ENCODE results near the gene PIANP. TPM values are rescaled to one million over a fixed set of nuclear protein-coding genes. Genes with fewer than 3 reads are reported as not detected.

PIANP gene
- total RNA-seq, 1 donor from 2014 or later, result not detected

- DNase-seq (ENCODE audit: extremely low read depth, low read depth, low spot score), result no peak
These were observed 23.7 kb downstream of the PIANP start for GRCh38 chr12:6676962-6677361.

- no peak for DNase-seq (ENCODE audit: extremely low read depth, low read depth, low spot score)
These were observed 28.5 kb downstream of the PIANP start for GRCh38 chr12:6672143-6672542.

DNA sequence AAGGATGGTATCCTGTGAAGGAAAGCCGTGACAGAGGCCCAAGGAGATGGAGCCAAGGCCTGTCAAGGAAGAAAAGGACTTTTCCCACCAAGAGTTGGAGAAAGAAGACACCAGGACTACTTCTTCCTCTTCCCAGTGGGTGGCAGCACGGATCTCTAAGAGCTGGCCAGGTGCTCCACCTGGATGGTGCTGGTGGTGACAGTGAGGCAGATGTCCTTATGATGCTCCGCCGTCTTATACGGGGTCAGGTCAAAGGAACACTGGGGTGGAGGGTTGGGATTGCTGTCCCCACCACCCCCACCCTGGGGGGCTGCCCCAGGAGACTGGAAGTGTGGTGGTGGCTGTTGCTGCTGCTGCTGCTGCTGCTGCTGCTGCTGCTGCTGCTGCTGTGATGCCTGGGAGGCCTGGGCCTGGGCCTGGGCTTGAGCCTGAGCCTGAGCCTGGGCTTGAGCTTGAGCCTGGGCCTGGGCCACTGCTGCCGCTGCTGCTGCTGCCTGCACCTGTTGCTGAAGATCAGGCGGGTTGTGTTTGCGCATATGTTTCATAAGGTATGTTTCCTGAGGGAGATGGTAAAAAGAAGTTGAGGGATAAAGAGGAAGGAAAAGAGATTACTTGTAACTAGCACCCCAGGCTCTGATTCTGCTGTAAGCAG lies 32.9 kb downstream of the PIANP start:
- DNase-seq (ENCODE audit: extremely low read depth, low read depth, low spot score), result no peak

GRCh38 chr12:6666211-6666610 lies 34.4 kb downstream of the PIANP start:
- DNase-seq (ENCODE audit: extremely low read depth, low read depth, low spot score), result no peak

- DNase-seq (ENCODE audit: extremely low read depth, low read depth, low spot score), result no peak
These were observed 35.7 kb downstream of the PIANP start for GRCh38 chr12:6664902-6665301.

- peak; percentile 93 for DNase-seq (ENCODE audit: extremely low read depth, low read depth, low spot score)
These were observed 37.5 kb downstream of the PIANP start, which contains the start of gene ING4 for GRCh38 chr12:6662906-6663742. Gene ING4 (minus strand): TSS chr12:6663119. CDS start chr12:6663101, 18 bp downstream.

DNA sequence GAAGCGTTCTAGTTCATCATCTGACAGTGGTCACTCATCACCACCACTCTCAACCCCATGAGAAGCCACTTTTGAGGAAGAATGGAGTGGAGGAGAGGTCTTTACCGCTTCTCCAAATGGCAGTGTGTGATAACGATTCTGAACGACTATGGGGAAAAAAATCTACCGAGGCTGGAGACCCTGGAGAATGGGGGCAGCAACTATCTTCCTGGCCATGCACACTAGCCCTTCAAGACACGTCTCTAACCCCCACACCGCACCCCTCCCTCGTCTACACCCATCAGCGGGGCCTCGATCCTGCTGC lies 38.1 kb downstream of the PIANP start:
- no peak for DNase-seq (ENCODE audit: extremely low read depth, low read depth, low spot score)

DNA sequence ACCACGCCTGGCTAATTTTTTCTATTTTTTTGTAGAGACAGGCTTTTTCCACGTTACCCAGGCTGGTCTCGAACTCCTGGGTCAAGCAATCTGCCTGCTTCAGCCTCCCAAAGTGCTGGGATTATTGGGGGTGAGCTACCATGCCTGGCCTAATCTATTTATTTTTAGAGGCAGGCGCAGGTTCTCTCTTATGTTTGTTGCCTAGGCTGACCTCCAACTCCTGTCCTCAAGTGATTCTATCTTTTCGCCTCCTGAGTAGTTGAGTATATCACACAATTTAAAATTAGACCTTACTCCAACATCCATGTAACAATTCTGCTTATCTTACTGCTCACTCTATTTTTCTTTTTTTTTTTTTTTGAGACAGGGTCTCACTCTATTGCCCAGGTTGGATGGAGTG lies 46.6 kb downstream of the PIANP start:
- no peak for DNase-seq (ENCODE audit: extremely low read depth, low read depth, low spot score)

- no peak for DNase-seq (ENCODE audit: extremely low read depth, low read depth, low spot score)
These were observed 47.3 kb downstream of the PIANP start for GRCh38 chr12:6653342-6653741.

GRCh38 chr12:6652391-6652790 lies 48.2 kb downstream of the PIANP start:
- no peak for DNase-seq (ENCODE audit: extremely low read depth, low read depth, low spot score)

DNA sequence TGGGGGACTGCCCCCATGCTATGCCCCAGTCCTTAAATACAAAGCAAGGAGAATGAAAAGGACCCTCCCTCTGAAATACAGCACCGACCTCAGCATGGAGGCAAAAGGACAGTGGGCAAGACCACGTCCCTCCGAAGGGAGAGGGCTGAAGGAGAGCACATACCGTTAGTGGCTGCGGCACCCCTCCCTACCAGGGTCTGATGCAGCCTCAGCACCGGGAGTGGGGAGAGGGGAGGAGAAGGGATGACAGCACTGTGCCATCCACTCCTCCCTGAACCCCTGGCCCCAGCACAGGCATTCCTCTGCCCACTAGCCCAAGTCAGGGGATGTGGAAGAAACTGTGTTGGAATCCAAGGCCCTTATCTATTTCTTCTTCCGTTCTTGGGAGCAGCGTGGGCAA lies 49.8 kb downstream of the PIANP start:
- no peak for DNase-seq (ENCODE audit: extremely low read depth, low read depth, low spot score)

DNA sequence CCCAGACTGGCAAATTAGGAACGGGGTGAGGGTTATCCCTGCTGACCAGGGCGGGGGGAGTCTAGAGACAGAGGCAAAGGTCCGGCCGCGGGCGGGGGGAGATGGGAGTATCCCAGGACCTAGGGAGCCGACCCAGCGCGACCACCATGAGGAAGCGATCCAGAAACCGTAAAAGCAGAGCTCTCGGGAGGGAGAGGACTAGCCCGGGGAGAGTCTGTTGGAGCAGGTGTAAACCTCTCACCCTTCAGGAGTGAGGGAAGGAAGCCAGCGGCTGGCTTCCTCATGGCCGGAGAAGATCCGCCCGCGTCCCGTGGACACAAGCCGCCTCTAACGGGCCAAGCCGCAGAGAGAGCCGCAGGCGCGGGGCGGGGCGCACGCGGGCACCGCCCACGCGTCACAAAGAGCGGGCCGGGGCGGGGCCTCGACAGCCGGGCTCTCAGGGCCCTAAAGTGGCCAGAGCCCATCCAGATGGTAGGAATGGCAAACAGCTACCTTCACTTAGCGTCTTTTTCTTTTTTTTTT lies 53.5 kb downstream of the PIANP start, which contains the start of gene ACRBP:
TSS of gene ACRBP (minus strand) at position 350 of the 522 bp plus-strand sequence. CDS start at position 284, 66 bp downstream.
- DNase-seq (ENCODE audit: extremely low read depth, low read depth, low spot score), result no peak

DNA sequence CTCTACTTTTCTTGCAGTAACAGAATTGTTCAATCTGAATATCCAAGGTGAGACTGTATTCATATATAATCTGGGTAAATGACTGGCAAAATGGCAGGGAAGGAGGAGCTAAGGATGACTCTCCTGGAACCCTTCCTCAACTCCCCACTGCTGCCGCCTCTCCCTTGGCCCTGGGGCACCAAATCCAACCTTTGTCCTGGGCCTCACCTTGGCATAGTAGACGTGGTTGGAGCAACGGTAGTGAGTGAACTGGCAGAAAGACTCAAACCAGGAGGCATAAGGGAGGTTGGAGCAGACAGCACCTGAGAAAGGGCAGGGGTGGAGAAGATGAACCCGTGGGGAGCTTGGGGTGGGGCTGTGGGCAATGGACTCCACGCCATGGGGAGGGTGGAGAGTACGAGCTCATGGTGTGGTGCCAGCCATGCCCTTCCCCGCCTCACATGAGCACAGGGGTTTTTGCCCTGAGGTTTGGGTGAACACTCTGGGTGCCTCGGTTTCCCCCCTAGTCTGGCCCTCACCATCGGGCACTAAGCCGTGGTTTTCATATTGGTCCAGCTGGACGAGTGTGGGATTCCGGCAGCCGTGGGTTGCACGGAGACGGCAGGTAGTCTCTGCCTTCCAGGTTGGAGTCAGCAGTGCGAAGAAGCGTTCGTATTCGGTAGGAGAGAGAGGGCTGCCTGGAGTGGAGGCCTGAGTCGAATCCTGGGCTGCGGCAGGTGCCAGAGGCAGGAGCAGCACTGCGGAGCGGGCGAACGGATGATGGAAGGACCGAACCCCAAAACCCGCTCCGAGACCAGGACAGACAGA lies 54.1 kb downstream of the PIANP start:
- no peak for DNase-seq (ENCODE audit: extremely low read depth, low read depth, low spot score)

GRCh38 chr12:6644903-6645302 lies 55.7 kb downstream of the PIANP start:
- no peak for DNase-seq (ENCODE audit: extremely low read depth, low read depth, low spot score)

- DNase-seq (ENCODE audit: extremely low read depth, low read depth, low spot score), result no peak
These were observed 56.4 kb downstream of the PIANP start for GRCh38 chr12:6644257-6644596.

Other genes starting within 250 kb of the PIANP start
- gene TAPBPL, start 248.8 kb downstream of the PIANP start, total RNA-seq, result 32.8 and 38.7 TPM in 2 replicates
- gene VAMP1, start 230.1 kb downstream of the PIANP start, total RNA-seq, result 1.8 and 7.2 TPM in 2 replicates
- gene MRPL51, start 207.6 kb downstream of the PIANP start, total RNA-seq, result 76.3 and 86.1 TPM in 2 replicates
- gene NCAPD2, start 206.7 kb downstream of the PIANP start, total RNA-seq, result 37.3 and 45.0 TPM in 2 replicates
- gene GAPDH, start 166.3 kb downstream of the PIANP start, total RNA-seq, result 4,807 and 5,799 TPM in 2 replicates
- gene IFFO1, start 144.8 kb downstream of the PIANP start, total RNA-seq, result 26.7 and 30.5 TPM in 2 replicates
- 29.7 and 46.9 TPM in 2 replicates for gene NOP2, start 132.5 kb downstream of the PIANP start, total RNA-seq
- 183 and 211 TPM in 2 replicates for gene CHD4, start 93.4 kb downstream of the PIANP start, total RNA-seq
- 0.58 TPM in 1 of 2 replicates, not detected in the other for gene LPAR5, start 64.9 kb downstream of the PIANP start, total RNA-seq
- 0.58 TPM in 1 of 2 replicates, not detected in the other for gene ACRBP, start 53.4 kb downstream of the PIANP start, total RNA-seq
- gene ING4, start 37.7 kb downstream of the PIANP start, total RNA-seq, result 49.7 and 55.1 TPM in 2 replicates
- 20.1 and 30.3 TPM in 2 replicates for gene ZNF384, start 11.4 kb downstream of the PIANP start, total RNA-seq
- 58.8 and 72.9 TPM in 2 replicates for gene COPS7A, start 23.2 kb upstream of the PIANP start, total RNA-seq
- gene MLF2, start 52.3 kb upstream of the PIANP start, total RNA-seq, result 186 and 229 TPM in 2 replicates
- 240 and 281 TPM in 2 replicates for gene PTMS, start 65.5 kb upstream of the PIANP start, total RNA-seq
- not detected in 2 replicates for gene LAG3, start 71.7 kb upstream of the PIANP start, total RNA-seq
- gene CD4, start 88.7 kb upstream of the PIANP start, total RNA-seq, result not detected in 2 replicates
- gene GPR162, start 121.0 kb upstream of the PIANP start, total RNA-seq, result 2.0 and 3.7 TPM in 2 replicates
- 53.8 and 87.9 TPM in 2 replicates for gene P3H3, start 127.6 kb upstream of the PIANP start, total RNA-seq
- 0.39 and 2.3 TPM in 2 replicates for gene GNB3, start 140.1 kb upstream of the PIANP start, total RNA-seq
- 6.0 and 14.6 TPM in 2 replicates for gene CDCA3, start 150.5 kb upstream of the PIANP start, total RNA-seq
- 74.8 and 77.1 TPM in 2 replicates for gene USP5, start 151.3 kb upstream of the PIANP start, total RNA-seq
- 542 and 832 TPM in 2 replicates for gene TPI1, start 166.7 kb upstream of the PIANP start, total RNA-seq
- 5.3 and 5.5 TPM in 2 replicates for gene SPSB2, start 172.5 kb upstream of the PIANP start, total RNA-seq
- gene LRRC23, start 204.0 kb upstream of the PIANP start, total RNA-seq, result 6.3 and 9.6 TPM in 2 replicates
- 18.1 and 18.4 TPM in 2 replicates for gene ENO2, start 213.8 kb upstream of the PIANP start, total RNA-seq
- gene ATN1, start 227.1 kb upstream of the PIANP start, total RNA-seq, result 33.6 and 64.6 TPM in 2 replicates
- gene RNU7-1, start 243.0 kb upstream of the PIANP start, total RNA-seq, result not detected in 2 replicates
- gene C12orf57, start 243.2 kb upstream of the PIANP start, total RNA-seq, result 180 and 194 TPM in 2 replicates

Measured in glomerular endothelial cell (primary cell).